HG03108 (cell line): ENCODE results near the gene SNRPF.

Experiments used
- ATAC-seq: cut with Tn5 transposase; IDR thresholded peaks from one replicate; pipeline ENCODE4 v1.9.1; 2021; ENCODE audit warnings: moderate library complexity; ENCODE audit not compliant: unreplicated experiment

SNRPF gene

DNA sequence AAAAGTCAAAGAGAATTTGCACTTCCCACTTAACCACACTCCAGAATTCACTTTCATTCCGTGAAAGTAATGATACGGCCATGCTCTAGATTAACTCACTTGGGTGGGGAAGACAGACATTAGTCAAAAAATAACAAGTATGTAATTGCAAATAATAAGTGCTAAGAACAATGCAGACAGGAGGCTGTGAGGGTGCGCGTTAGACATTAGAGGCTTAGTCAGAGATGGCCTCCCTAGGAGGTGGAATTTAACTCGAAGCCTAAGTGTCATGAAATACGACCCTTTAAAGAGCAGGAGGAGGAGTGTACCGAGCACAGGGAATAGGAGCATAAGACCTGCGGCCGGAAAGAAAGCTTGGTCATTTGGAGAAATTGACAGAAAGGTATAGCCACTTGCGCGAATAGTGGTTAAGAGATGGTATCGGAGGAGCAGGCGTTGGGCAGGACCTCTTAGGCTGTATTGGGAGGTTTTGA lies 628 bp downstream of the SNRPF start:
- no peak for ATAC-seq

DNA sequence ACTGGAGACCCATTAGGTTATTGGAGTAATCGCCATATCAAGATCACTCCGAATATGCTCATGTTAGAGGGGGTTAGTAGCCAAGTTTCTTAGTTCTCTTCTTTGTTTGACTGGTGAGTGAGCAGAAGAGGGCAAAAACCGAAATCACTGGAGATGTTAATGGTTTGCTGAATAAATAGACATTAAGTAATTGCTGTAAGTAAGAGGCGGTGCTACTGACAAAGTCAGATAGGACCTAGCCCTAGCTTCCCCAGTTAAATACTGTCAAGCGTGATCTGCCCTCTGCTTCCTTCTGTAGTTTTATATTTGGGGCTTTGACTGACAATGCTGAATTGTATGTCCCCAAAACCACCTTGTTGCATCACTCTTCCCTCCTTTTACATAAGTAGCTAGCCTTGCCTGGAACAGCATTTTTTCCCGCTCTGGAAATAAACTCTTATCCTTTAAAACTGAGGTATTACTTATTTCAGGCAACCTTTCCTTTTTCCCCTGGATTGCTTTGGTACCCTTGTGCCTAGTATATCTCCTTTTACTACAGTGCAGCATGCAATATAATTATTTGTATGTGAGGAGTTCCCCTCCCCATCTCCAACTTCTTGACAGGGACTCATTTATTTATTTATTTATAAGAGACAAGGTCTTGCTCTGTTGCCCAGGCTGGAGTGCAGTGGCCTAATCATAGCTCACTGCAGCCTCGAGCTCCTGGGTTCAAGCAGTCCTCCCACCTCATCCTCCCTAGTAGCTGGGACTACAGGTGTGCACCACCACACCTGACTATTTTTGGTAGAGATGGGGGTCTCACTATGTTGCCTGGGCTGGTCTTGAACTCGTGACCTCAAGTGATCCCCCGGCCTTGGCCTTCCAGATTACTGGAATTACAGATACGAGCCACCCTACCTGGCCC lies 1.4 kb downstream of the SNRPF start:
- ATAC-seq: no peak

DNA sequence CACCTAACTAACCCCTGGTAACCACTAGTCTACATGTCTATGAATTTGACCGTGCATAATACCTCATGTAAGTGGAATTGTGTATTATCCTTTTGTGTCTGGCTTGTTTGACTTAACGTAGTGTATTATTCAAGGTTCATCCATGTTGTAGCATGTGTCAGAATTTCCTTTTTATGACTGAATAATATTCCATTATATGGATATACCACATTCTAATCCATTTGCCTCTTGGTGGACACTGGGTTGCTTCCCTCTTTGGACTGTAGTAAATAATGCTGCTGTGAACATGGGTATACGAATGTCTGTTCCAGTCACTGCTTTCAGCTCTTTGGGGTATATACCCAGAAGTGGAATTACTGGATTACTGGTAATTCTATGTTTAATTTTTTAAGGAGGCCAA lies 3.3 kb downstream of the SNRPF start:
- ATAC-seq: no peak

DNA sequence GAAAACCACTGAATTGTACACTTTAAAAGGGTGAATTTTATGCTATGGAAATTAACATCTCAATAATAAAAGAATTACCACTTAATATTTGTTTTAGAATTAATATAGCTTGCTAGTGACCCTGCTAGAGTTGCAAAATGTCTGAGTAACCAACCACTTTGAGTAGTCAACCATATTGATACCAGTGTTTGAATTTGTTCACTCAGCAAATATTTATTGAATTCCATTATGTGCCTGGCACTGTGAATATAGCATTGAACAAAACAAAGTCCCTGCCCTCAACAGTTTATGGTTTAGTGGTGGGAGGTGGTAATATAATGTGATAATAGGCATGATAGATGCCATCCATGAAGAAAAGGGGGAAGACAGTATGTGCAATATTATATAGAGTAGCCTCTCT lies 4.6 kb downstream of the SNRPF start:
- ATAC-seq: no peak

DNA sequence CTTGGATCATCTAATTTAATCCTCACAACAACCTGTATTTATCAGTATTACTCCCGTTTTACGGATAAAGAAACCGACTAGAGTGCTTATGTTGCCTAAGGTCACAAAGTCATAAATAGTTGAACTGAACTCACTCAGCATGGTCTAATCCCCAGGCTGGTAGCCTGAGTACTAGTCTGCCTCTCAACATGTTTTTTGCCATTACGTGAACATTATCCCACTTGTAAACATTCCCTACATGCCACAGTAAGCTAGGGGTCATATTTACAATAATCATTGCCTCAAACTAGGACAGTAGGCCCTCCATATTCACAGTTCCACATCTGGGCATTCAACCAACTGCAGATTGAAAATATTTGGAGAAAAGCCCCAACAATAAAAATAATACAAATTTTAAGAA lies 12.1 kb downstream of the SNRPF start:
- ATAC-seq: no peak

DNA sequence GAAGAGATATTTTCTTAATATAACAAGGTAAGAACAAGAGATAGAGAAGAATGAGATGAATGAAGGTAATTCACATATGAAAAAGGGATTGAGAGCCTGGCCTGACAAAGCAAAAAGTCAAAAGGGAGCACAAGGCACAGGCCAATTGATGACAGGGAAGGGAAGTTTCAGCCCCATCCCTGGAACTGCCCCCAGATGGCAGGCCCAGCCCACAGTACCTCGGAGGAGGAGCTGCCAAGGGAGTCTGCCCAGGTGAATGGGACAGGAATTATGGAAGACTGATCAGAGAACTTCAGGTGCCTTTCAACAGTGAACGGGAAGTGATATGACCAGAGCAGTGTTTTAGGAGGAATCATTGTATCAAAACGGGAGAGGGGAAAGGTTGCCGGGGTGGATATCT lies 15.7 kb downstream of the SNRPF start:
- ATAC-seq: no peak

DNA sequence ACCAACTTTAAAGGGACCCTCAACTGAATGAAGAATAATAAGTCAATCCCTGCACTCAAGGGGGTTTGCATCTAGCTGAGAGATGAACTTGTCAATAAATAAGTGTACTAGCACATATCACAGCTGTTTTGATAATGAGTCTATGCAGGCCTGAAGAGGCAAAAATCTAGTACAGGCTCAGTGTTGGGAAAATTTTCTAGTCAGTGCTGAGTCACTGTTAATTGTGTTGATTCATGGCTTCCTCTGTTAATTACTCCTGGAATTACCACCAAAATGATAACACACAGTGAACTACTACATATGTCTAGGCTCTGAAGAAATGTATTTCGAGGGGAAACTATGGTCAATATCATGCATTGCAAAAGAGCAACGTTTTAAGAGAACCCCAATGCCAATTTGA lies 18.9 kb downstream of the SNRPF start:
- no peak for ATAC-seq

DNA sequence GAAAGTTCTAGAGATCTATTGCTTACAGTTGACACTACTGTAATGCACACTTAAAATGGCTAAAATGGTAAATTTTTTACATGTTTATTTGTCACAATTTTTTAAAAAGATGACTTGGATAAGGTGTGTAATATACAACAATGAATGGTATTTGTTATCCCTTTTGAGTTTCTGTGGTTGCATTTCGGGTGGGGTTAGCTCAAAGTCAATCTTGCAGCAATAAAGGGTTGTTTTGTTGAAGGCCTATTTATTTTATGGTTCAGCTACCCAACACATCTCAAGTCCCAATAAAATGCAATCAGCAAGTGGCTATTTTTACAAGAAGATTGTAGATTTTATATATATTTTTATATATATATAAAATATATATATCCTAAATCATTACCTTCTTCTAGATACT lies 22.1 kb downstream of the SNRPF start:
- no peak for ATAC-seq

DNA sequence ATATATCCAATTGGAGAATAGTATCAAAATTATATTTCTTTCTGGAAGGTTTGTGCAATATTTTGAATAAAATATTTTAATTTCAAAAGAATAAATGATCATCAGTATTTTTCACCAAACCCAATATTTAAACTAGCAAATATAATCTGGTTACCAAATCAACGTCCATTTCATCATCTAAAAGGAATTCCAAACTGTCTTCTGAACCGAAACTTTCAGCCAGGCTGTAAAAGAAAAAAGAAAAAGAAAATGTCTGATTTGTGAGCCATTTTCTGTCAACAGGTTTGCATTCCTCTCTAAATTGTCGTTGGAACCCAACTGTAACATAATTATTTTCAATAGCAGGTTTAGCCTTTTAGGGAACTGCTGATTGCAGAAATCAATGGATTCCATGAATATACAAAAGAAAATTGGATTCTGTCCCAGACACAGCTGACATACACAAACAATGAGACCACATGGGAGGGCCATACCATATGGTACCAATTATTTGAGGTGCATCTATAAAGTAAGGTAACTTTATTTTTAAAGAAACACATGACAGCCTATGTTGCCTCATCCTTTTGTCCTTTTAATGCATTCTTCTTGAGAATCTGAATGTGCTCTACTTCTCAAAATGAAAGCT lies 22.7 kb downstream of the SNRPF start:
- ATAC-seq: no peak

DNA sequence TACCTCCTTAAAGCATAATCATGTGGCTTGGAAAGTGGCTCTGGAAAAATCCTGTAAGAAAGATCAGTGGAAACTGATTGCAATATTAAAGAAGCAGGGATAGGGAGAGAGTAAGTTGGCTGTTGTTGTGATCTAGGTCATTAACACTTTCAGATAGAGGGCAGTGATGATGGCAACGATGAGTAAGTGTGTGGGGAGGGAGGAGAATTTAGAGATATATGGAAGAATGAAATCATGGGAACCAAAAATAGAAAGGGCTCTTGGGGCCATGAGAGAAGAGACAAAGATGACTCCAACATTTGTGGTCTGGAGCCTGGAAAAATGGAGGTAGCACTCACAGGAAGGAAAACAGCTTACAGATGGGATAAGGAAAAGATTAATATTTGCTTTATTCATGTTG lies 23.3 kb downstream of the SNRPF start:
- no peak for ATAC-seq

DNA sequence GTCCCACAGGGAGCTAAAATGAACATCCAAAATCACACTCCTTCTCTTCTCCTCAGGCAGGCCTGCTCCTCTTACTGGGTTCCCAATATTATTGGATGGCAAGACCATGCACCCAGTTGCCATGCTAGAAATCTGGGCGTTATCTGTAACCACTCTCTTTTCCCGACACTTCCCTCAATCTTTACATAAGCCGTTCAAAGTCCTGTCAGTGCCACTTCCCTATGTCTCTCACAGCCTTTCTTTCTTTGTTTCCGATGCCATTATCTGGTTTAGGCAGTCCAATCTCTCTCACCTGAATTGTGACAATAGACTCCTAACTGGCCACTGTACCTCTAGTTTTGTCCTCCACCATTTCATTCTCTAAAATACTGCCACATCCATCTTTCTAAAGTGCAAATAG lies 24.1 kb downstream of the SNRPF start:
- no peak for ATAC-seq

DNA sequence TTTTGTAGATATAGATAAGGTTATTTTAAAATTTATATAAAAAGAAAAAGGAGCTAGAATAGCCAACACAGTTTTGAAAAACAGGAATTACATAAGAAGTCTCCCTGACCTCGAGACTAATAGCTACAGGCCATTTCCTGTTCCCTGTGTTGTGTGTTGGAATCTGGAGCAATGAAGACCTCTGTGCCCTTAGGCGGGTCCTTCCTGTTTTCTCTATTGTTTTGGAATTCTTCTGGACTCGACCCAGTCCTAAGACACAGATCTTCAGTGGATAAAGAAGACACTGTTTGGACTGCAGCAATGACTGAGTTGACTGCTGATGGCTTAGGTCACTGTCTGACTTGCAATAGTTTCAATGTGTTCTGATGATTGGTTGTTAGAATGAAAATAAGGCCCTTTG lies 26.2 kb downstream of the SNRPF start:
- ATAC-seq: no peak

DNA sequence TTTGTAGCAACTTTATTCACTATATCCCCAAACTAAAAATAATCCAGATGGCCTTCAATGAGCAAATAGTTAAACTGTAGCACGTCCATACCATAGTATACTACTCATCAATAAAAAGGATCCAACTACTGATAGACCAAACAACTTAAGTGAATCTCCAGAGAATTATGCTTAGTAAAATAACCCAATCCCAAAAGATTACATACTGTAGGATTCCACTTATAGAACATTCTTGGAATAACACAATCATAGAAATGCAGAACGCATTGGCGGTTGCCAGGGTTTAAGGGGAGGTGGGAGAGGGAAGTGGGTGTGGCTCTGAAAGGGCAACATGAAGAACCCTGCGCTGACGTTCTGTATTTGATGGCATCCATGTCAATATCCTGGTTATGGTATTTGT lies 28.6 kb downstream of the SNRPF start:
- no peak for ATAC-seq

DNA sequence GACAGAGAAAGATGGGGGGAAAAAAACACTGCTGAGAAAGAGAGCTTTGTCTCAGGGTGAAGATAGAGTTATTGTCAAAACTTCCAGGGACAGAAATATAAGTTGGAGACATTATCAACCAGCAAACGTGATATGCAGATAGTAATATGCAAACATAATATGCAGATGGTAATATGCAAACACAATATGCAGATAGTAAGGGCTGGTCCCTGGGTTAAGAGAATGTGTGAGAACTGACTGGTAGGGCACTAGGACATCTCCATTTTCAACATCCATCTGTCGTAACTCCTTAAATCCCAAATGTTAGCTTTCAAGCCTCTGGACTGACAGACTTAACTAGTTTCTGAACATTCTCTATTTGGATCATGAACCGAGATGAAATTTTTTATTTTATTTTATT lies 32.2 kb downstream of the SNRPF start:
- ATAC-seq: no peak

DNA sequence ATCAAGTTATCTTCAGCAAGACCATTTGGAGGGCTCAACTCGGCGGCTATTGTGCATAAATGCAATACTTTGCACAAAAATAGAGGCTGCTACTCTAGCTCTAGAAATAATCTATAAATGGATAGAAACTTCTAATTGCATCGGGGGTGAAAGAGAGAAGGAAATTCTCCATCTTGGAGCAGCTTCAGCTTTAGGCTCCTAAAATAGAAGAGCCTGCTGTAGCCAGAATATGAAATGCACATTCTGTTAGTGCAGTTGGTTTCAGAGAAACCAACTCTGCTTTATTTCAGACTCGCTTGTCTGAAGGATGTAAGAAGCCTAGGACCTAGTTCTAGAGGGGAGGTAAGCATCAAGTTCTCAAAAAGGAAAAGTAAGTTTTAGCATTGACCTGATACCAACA lies 38.1 kb downstream of the SNRPF start:
- ATAC-seq: no peak

DNA sequence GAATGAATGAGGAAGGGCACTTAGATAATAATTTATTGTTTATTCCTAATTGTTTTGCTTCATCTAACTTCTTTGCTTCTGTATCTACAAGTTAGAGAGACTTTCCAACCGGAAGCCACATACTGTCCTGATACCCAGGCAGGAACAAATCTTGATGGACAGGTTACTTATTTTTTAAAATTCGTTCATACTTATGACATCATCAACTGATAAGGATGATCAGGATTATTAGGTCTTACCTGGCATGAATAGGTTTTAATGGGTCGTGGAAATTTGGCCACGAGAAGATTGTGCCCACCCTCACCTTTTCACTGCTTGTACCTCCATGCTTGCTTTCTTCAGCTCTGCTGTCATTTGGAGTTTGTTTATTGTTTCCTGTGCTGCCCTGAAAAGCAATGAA lies 39.3 kb downstream of the SNRPF start:
- no peak for ATAC-seq

DNA sequence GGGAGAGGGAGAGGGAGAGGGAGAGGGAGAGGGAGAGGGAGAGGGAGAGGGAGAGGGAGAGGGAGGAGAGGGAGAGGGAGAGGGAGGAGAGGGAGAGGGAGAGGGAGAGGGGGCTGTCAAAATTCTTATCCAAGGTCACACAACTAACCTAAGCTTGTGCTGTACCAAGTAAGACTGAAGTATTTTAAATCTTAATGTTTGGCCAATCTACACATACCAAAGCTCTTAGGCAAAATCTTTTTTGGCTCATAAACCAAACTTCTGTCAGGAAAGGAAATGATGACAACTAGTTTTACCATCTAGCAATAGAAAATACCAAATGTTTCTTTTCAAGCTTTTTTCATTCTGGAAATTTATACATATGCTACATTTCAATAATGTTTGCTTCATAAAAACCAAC lies 49.8 kb downstream of the SNRPF start:
- ATAC-seq: no peak

DNA sequence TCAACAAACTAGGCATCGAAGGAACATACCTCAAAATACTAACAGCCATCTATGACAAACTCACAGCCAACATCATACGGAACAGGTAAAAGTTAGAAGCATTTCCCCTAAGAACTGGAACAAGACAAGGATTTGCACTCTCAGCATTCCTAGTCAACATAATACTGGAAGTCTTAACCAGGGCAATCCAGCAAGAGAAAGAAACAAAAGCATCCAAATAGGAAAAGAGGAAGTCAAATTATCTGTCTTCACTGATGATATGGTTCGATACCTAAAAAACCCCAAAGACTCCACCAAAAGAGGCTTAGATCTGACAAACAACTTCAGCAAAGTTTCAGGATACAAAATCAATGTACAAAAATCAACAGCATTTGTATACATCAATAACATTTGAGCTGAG lies 51.1 kb downstream of the SNRPF start:
- no peak for ATAC-seq
